Osteocyte (in vitro differentiated cells): ENCODE measurements around the gene ANTXRL. TPM values are rescaled to one million over a fixed set of nuclear protein-coding genes. Genes with fewer than 3 reads are reported as not detected.

ENCODE experiments used
- DNase-seq: peaks from one replicate; pipeline ENCODE4 v3.0.0; 2021; ENCODE audit warnings: mixed read lengths; ENCODE audit not compliant: unreplicated experiment; ENCODE audit errors: extremely low spot score
- H3K27ac Mint-ChIP-seq: one replicate; pipeline ENCODE4 v1.8.0; 2021; ENCODE audit warnings: mild to moderate bottlenecking, mixed read lengths; ENCODE audit not compliant: unreplicated experiment
- H3K27me3 Mint-ChIP-seq: one replicate; pipeline ENCODE4 v1.8.0; 2021; ENCODE audit warnings: mixed read lengths; ENCODE audit not compliant: unreplicated experiment
- H3K36me3 Mint-ChIP-seq: one replicate; pipeline ENCODE4 v1.8.0; 2021; ENCODE audit warnings: mixed read lengths; ENCODE audit not compliant: unreplicated experiment
- H3K4me1 Mint-ChIP-seq: one replicate; pipeline ENCODE4 v1.8.0; 2021; ENCODE audit warnings: mixed read lengths; ENCODE audit not compliant: unreplicated experiment
- H3K4me3 Mint-ChIP-seq: one replicate; pipeline ENCODE4 v1.8.0; 2021; ENCODE audit warnings: mild to moderate bottlenecking, moderate library complexity, mixed read lengths; ENCODE audit not compliant: unreplicated experiment
- H3K9me3 Mint-ChIP-seq: one replicate; pipeline ENCODE4 v1.8.0; 2021; ENCODE audit warnings: mixed read lengths; ENCODE audit not compliant: unreplicated experiment
- CTCF ChIP-seq: fragments of 200-600 bp; sonication (generic); IDR thresholded peaks from 2 replicates; pipeline ENCODE4 v1.5.0; 2021; ENCODE audit warnings: antibody characterized with exemption, mild to moderate bottlenecking, moderate library complexity
- total RNA-seq: library from RNA; stranded (reverse); gene quantifications from 2 replicates; pipeline ENCODE4 v1.2.1, GENCODE V29; 2021

ANTXRL gene
- total RNA-seq, 1 donor from 2014 or later, result not detected

GRCh38 chr10:46287846-46288477 is 1.2 kb downstream of the ANTXRL start:
- Mint-ChIP-seq H3K27ac (no peak overlapping the region), H3K9me3 (no peaks in the 10 kb centered on the region), H3K27me3 (peaks cover 8% of the 10 kb centered on the region), H3K4me1 (peaks cover 15% of the 10 kb centered on the region), H3K36me3 (no peaks in the 10 kb centered on the region), H3K4me3 (no peak overlapping the region)
- TF ChIP-seq CTCF, result no peak
- no peak for DNase-seq

DNA sequence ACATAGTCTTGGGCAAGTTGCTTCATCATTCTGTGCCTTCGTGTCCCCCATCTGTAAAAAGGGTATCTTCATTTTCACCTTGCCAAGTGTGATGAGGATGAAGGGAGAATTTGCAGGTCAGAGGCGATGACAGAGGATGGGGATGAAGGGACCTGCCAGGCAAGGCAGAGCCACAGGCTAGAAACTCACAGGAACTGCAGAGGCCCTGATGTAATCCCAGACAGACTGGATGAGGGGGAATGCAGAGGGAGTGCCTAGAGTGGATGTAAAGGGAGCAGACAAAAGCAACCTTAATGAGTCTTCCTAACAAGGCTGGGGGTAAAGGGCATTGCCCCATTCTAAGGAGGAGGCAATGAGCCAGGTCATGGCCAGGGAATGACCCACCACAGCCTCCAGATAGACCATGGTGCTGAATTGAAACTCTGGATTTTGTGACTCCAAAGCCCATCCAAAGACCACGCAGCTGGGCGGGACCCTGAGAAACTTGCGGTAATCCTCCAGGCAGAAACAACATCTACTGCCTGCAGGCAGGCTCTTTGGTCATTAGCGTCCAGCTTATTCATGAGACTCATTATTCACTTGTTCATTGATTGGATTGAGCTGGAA is 1.9 kb downstream of the ANTXRL start:
- peaks cover 3% of the 10 kb centered on the region for H3K27me3 Mint-ChIP-seq
- peaks cover 8% of the 10 kb centered on the region for H3K4me1 Mint-ChIP-seq
- no peaks in the 10 kb centered on the region for H3K36me3 Mint-ChIP-seq
- no peak overlapping the region for H3K27ac Mint-ChIP-seq
- TF ChIP-seq CTCF, result no peak
- H3K4me3 Mint-ChIP-seq, result no peak overlapping the region
- H3K9me3 Mint-ChIP-seq, result no peaks in the 10 kb centered on the region
- DNase-seq, result no peak

DNA sequence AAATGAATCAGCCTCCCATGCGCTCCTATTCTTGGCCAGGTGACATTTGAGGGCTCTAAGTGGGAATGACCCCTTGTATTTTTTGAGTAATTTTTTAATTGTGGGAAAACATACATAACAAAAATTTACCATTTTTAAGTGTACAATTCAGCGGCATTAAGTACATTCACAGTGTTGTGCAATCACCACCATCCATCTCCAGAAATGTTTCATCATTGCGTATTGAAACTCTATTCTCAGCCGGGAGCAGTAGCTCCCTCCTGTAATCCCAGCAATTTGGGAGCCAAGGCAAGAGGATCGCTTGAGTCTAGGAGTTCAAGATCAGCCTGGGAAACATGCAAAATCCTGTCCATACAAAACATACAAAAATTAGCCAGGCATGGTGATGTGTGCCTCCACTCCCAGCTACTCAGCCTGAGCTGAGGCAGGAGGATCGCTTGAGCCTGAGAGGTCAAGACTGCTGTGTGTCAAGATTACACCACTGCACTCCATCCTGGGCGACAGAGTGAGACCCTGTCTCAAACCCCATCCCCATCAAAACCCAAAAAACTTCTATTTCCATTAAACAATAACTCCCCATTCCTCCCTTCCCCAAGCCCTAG is 2.5 kb downstream of the ANTXRL start:
- Mint-ChIP-seq H3K4me1 (peaks cover 4% of the 10 kb centered on the region), H3K36me3 (no peaks in the 10 kb centered on the region), H3K9me3 (no peaks in the 10 kb centered on the region), H3K4me3 (no peak overlapping the region), H3K27ac (no peak overlapping the region), H3K27me3 (no peaks in the 10 kb centered on the region)
- no peak for DNase-seq
- TF ChIP-seq CTCF, result no peak

GRCh38 chr10:46290101-46290886 is 3.5 kb downstream of the ANTXRL start:
- Mint-ChIP-seq H3K4me3 (no peak overlapping the region), H3K4me1 (peaks cover 2% of the 10 kb centered on the region), H3K9me3 (no peaks in the 10 kb centered on the region), H3K27ac (no peak overlapping the region), H3K36me3 (no peaks in the 10 kb centered on the region), H3K27me3 (no peaks in the 10 kb centered on the region)
- no peak for TF ChIP-seq CTCF
- no peak for DNase-seq
